ENCODE results near the gene TMSB4X. TPM values are rescaled to one million over a fixed set of nuclear protein-coding genes. Genes with fewer than 3 reads are reported as not detected.
"Not testable (repeated sequence)": the region's sequence is repeated elsewhere in the genome, so short reads cannot be mapped to it uniquely, and the experiment has no call there.

The TMSB4X gene
- total RNA-seq: 804 TPM

- DNase-seq: peak; percentile 92
Observed at GRCh38 chrX:12974796-12975669, at the start of gene TMSB4X. TMSB4X (plus strand) TSS chrX:12975110.

GRCh38 chrX:12929701-12930100 lies 45.2 kb upstream of the TMSB4X start:
- no peak for DNase-seq

GRCh38 chrX:12930150-12930549 lies 44.8 kb upstream of the TMSB4X start:
- no peak for DNase-seq

GRCh38 chrX:12932244-12932643 lies 42.7 kb upstream of the TMSB4X start:
- no peak for DNase-seq

GRCh38 chrX:12934850-12935249 lies 40.1 kb upstream of the TMSB4X start:
- DNase-seq: no peak

- DNase-seq: no peak
Observed at GRCh38 chrX:12936947-12937346, 38.0 kb upstream of the TMSB4X start.

GRCh38 chrX:12940471-12940870 lies 34.4 kb upstream of the TMSB4X start:
- not testable (repeated sequence) for DNase-seq

- DNase-seq: not testable (repeated sequence)
Observed at GRCh38 chrX:12943592-12943991, 31.3 kb upstream of the TMSB4X start.

GRCh38 chrX:12944452-12944851 lies 30.5 kb upstream of the TMSB4X start:
- DNase-seq: not testable (repeated sequence)

GRCh38 chrX:12945494-12945893 lies 29.4 kb upstream of the TMSB4X start:
- DNase-seq: no peak

GRCh38 chrX:12946406-12946805 lies 28.5 kb upstream of the TMSB4X start:
- no peak for DNase-seq

GRCh38 chrX:12946838-12947544 lies 27.9 kb upstream of the TMSB4X start:
- DNase-seq: peak; percentile 73

GRCh38 chrX:12947545-12948235 lies 27.2 kb upstream of the TMSB4X start:
- DNase-seq: no peak

GRCh38 chrX:12948495-12948894 lies 26.4 kb upstream of the TMSB4X start:
- DNase-seq: no peak

GRCh38 chrX:12949205-12949926 lies 25.5 kb upstream of the TMSB4X start:
- DNase-seq: no peak

- DNase-seq: peak; percentile 59
Observed at GRCh38 chrX:12949927-12950656, 24.8 kb upstream of the TMSB4X start.

GRCh38 chrX:12950851-12951594 lies 23.9 kb upstream of the TMSB4X start:
- no peak for DNase-seq

- no peak for DNase-seq
Observed at GRCh38 chrX:12951595-12951975, 23.3 kb upstream of the TMSB4X start.

- no peak for DNase-seq
Observed at GRCh38 chrX:12953420-12953819, 21.5 kb upstream of the TMSB4X start.

GRCh38 chrX:12954376-12954775 lies 20.5 kb upstream of the TMSB4X start:
- no peak for DNase-seq

GRCh38 chrX:12954981-12955380 lies 19.9 kb upstream of the TMSB4X start:
- DNase-seq: no peak

All from tongue (tissue), 2 donors.